GM19351 (cell line): ENCODE results near the gene PTCH2.
A peak's percentile ranks its signal among the peaks of the same experiment; 100 is the strongest.
"Not testable (repeated sequence)": the region's sequence is repeated elsewhere in the genome, so short reads cannot be mapped to it uniquely, and the experiment has no call there.

Experiments
- ATAC-seq: cut with Tn5 transposase; IDR thresholded peaks from one replicate; pipeline ENCODE4 v1.9.1; 2021; ENCODE audit warnings: mild to moderate bottlenecking, moderate library complexity; ENCODE audit not compliant: unreplicated experiment

The PTCH2 gene

DNA sequence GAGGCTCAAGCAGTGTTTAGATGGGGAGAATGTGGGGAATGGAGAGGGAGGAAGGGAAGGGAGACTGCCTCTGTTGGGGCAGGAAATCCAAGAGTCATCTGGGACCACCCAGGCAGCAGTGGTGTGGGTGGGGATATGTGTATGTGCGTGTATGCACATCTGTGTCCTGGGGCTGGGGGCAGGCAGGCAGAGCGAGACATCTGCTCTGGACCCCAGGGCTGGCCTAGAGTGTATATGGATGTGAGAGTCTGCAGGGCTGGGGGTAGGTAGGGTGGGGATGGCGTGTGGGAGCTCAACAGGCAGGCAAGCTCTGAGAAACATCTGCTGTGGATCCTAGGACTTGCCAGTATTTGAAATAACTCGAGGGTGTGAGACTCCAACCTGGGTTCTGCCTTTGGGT, 3.5 kb downstream of the PTCH2 start:
- ATAC-seq = no peak

- ATAC-seq = not testable (repeated sequence)
These were observed 4.8 kb downstream of the PTCH2 start for GRCh38 chr1:44838294-44838693.

- ATAC-seq = peak; percentile 51
These were observed 7.0 kb downstream of the PTCH2 start for GRCh38 chr1:44835738-44836675.

DNA sequence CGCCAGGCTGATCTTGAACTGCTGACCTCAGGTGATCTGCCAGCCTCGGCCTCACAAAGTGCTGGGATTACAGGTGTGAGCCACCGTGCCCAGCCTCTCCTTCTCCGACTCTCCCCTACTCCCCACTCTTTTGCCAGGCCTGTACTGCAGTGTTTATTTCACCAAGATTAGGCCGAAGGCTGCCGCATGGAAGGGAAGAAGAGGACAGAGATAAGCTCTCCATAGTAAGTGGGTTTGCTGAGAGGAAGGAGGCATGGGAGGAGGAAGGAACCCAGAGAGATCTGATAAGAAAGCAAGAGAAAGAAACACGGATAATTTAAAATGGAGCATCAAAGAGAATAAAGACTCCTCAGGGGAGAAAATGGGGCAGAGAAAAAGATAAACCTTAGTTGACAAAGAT, 8.7 kb downstream of the PTCH2 start:
- no peak for ATAC-seq

- ATAC-seq = no peak
These were observed 10.9 kb downstream of the PTCH2 start for GRCh38 chr1:44832056-44832705.

GRCh38 chr1:44831516-44831915, 11.5 kb downstream of the PTCH2 start:
- ATAC-seq = no peak

DNA sequence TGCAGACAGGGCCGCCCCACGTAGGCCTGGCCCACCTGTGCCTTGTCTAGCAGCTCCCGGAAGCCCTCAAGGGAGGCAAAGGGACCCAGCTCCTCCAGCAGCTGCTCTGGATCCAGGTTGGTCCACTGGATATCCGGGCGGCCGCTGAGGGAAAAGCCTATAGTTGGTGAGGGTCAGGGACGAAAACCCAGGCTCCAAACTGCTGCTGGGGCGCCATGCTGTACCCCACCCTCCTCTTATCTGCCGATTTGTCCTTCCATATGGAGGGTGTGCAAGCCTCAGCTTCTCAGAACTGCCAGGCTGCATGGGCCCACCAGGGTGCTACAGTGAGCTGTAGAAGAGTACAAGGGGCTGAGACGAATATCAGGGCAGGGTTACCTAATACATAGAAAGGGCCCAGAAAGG, 12.2 kb downstream of the PTCH2 start:
- ATAC-seq = no peak

DNA sequence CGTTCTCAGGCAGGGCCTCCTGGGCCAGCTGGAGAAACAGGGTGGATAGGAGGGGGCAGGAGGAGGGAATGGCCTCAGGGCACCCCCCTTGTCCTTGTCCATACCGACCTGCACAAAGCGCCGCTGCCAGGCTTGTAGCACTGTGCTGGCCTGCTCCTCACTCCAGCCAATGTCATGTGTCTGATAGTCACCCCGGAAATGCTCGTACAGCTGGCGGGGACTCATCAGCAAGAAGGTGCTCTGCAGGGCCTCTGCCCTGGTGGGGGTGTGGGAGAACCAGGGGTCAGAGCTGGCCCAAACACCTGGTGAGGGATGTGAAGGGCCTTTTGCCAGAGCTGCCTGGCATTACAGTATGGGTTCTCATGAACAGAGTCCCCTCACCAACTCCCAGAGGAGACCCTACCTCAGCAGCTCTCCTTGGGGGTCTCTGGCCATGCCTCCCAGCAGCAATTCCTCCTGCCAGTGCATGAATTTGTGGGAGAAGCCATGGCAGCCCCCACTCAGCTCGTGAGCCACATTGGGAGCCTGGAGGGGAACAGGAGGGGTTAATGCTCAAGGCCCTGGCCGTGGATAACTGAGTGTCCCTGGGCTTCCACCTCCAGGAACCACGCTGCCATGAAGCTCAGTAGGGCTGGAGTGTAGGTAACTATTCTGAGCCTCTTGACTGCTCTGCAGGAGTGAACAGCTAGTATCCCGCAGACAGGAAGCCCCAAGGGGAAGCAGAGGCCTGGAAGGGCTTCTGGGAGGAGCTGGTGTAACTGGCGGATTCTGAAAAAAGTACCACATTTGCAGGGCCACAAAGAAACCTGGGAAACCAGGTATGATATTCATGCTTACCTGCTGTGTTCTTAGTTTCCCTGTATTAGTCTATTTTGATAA, 13.3 kb downstream of the PTCH2 start:
- ATAC-seq = no peak

GRCh38 chr1:44828841-44829440, 14.1 kb downstream of the PTCH2 start:
- ATAC-seq = no peak

- ATAC-seq = no peak
These were observed 14.9 kb downstream of the PTCH2 start for GRCh38 chr1:44828003-44828651.

DNA sequence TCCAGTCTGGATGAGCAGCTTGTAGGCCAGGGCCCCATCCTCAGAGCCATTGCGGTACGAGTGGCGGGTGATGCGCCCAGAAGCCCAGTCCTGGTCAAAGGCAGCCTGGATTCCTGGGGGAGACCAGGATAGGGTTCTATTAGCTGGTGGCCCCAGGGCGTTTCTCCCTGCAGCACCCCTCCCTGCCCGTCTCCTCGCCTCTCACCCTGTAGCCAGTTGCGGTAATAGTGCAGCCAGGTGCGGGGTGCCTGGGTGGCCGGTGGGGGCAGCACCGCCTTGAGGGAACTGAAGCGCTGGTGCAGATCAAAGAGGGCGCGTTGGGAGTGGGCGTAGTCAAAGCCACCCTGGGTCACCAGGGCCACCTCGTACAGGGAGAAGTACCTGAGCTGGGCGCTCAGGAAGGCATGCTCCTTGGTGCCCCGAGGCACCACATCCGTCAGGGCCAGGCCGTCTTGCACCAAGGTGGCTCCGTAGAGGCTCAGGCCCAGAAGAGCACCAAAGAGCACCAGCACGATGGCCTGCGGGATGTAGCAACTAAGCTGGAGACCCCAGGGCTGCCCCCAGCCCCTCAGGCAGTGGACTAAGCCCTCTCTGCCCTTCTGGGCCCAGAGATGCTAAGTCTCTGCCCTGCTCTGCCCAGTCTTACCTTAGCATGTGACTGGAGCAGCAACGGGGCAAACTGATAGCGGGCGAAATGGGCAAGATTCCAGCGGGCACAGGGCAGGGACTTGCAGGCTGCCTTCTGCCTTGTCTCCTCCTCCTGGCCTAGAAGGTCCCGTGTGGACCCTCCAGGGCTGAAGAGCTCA, 15.7 kb downstream of the PTCH2 start:
- no peak for ATAC-seq

DNA sequence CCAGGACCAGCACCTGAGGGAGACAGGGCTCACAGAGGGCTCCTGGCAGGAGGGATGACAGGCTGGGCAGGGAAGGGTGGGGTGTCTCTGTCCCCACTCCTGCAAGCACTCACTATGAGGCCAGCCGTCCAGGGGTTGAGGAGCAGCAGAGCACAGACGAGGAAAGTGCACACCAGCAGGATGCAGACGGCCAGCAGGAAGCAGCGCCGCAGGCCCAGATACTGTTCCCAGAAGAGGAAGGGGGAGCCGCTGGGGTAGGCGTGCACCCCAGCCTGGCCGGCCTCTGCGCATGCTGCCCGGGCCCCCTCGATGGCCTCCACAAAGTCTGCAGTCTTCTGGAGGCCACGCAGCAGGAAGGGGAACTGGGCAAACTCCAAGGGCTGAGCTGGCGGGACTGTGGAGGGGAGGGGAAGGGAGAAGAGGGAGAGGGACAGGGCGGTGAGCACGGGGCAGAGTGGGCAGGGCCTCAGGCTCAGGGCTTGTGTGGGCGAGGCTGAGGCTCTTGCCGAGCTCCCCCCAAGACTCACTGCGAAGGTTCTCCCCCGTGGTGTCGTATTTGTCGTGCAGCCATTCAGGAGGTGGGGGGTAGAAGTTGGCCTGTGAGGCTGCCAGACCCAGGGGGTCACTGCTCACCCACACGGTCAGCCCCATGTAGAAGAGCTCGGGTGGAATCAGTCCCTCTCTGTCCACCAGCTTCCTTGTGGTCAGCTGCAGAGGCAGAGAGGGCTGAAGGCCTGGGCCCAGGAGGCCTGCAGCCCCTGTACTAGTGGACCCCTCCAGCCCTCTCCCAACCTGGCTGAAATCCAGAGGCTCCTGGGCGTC, 16.5 kb downstream of the PTCH2 start:
- ATAC-seq = no peak

GRCh38 chr1:44824392-44824791, 18.7 kb downstream of the PTCH2 start:
- ATAC-seq = not testable (repeated sequence)

DNA sequence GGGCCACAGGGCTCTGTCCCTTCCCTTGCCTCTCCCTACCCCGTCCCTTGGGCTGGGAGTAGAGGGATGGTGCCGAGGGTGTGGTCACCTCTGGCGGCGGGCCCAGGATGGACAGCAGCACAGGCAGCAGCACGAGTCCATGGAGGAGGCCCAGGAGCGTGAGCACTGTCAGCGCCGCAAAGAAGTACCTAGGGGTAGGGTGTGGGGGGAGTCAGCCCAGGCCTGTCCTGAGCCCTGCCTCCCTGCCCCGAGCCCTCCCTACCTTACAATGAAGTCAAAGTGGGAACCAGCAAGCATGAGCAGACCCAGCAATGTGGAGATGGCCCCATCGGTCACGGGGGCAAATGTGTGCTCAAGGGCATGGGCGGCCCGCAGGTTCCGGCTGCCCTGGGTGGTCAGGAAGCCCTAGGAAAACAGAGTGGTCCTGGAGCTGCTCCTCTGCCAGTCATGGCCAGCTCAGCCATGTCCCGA, 20.0 kb downstream of the PTCH2 start:
- ATAC-seq = no peak

DNA sequence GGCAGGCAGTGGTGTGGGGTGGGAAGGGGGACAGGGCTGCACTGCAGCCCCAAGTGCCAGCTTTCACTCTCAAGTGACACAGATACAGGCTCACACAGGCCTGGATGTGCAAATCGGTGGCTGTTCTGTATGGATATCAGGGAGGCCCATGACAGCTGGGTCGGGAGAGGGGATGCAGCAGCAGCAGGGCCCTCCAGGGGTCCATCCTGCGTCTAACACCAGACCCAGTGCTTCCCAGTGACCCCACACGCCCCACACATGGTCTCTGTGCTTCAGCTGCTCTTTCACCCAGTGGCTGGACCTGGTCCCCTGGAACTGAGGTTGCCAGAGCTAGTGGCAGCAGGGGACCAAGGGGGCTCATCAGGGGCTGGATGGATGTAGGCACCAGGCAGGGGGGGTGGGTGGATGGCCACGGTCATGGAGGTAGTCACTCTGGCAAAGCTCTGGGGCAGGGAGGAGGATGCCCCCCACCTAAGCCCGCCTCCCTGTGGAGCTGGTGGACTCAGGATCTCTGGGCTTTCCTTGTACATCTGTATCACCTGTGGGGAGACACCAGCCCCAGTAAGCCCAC, 20.8 kb downstream of the PTCH2 start:
- no peak for ATAC-seq

DNA sequence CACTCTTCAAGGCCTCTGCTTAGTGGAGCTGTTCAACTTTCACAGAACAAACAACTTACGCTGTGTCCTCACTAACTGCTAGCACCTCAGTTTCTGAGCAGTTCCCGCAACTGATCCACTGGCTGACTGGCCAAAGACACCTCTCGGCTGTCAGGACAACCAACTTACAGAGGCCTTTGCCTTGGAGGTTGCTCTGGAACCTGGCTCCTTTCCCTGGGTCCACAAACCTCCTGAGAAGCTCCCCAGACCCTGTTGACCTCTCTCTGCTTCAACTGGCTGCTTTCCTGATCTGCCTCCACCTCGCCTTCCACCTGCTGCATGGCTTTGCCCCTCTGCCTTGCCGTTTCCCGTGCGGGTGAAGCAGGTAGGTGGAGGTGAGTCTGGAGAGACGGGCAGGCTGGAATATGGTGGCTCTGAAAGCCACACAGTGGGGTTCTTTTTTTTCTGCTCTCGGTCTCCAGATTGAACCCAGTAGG, 21.8 kb downstream of the PTCH2 start:
- no peak for ATAC-seq

DNA sequence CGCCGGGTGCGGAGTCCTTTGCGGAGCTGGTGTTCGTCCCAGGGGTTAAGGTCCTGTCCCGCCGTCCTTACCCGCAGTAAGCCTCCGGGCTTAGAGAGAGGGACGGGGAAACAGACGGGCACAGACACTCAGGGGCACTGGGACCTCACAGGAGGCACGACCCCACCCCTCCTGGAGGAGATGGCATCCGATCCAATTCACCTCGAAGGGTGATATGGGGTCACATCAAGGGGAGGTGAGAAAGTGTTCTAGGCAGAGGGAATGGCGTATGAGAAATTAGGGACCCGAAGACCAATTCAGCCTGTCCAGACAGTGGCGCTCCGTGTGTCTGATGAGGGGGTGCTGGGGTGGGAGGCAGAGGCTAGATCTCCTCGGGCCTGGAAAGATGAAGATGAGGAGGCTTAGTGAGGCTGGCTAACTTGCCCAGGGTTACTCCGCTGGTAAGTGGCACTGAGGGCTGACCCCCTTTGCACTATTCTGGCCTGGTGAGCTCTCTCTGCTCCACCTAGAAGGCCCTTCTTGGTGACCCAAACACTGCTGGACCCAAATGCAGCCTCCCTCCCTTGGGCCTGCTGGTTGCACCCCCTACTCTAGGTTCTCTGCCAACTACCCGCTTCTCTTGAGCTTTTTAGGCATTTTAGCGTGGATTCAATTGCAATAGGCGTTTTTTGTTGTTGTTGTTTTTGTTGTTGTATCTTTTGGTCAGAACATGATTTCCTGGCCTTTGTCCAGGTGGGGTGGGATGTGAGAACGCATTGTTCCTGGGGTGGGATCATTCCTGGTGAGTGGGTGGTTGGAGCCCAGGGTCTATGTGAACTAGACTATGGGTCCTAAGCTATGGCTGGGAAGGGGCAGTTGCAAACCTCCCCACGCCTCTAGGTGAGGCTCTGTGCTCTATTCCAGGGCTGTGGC, 22.5 kb downstream of the PTCH2 start:
- ATAC-seq = no peak
